HepG2 (cell line): ENCODE measurements around the gene ZNF277. TPM values are rescaled to one million over a fixed set of nuclear protein-coding genes. Genes with fewer than 3 reads are reported as not detected.

ENCODE experiments used
- EEA1 ChIP-seq: sonication (generic); formaldehyde crosslinking; IDR thresholded peaks from 2 replicates; pipeline ENCODE4 v1.5.1; 2020; ENCODE audit warnings: mild to moderate bottlenecking, missing genetic modification reagents, borderline replicate concordance
- EP300 ChIP-seq, 3 experiments: sonication (generic) in 1 of 3; formaldehyde crosslinking in 1 of 3; IDR thresholded peaks; 2 replicates each; pipeline versions ENCODE4 v1.5.1 to v1.6.1; 2011 to 2020; ENCODE audit warnings: low read depth in 2 of 3, low read length in 2 of 3, borderline replicate concordance in 1 of 3, improper control_type of control experiment in 1 of 3, mild to moderate bottlenecking in 1 of 3, missing genetic modification reagents in 1 of 3, moderate library complexity in 1 of 3
- GABPB1 ChIP-seq: IDR thresholded peaks from 2 replicates; pipeline ENCODE4 v1.6.1; 2016; ENCODE audit warnings: mild to moderate bottlenecking, missing genetic modification reagents, moderate library complexity, missing compliant biosample characterization
- JUN ChIP-seq: sonication (generic); formaldehyde crosslinking; IDR thresholded peaks from 2 replicates; pipeline ENCODE4 v1.4.0; 2020; ENCODE audit warnings: mild to moderate bottlenecking, missing genetic modification reagents
- MAF1 ChIP-seq: sonication (generic); formaldehyde crosslinking; IDR thresholded peaks from 2 replicates; pipeline ENCODE4 v1.5.0; 2020; ENCODE audit warnings: missing genetic modification reagents, borderline replicate concordance
- RXRB ChIP-seq: IDR thresholded peaks from 2 replicates; pipeline ENCODE4 v1.6.1; 2016; ENCODE audit warnings: borderline replicate concordance, missing genetic modification reagents, missing compliant biosample characterization
- SMAD3 ChIP-seq: sonication (generic); formaldehyde crosslinking; IDR thresholded peaks from 2 replicates; pipeline ENCODE4 v1.4.0; 2020; ENCODE audit warnings: missing genetic modification reagents
- SMAD9 ChIP-seq: sonication (generic); formaldehyde crosslinking; IDR thresholded peaks from 2 replicates; pipeline ENCODE4 v1.5.1; 2020; ENCODE audit warnings: mild to moderate bottlenecking, missing genetic modification reagents
- THAP11 ChIP-seq: IDR thresholded peaks from 2 replicates; pipeline ENCODE4 v1.6.1; 2016; ENCODE audit warnings: missing biosample characterization, missing genetic modification reagents
- XRCC5 ChIP-seq: fragments of 200-400 bp; formaldehyde crosslinking; optimal IDR thresholded peaks from 2 replicates; pipeline ENCODE3; 2017; ENCODE audit warnings: mild to moderate bottlenecking, low read length
- ZFP90 ChIP-seq: sonication (generic); formaldehyde crosslinking; IDR thresholded peaks from 2 replicates; pipeline ENCODE4 v1.8.0; 2022; ENCODE audit warnings: missing genetic modification reagents, mild to moderate bottlenecking, inconsistent platforms, borderline replicate concordance
- ZFX ChIP-seq: sonication (generic); formaldehyde crosslinking; IDR thresholded peaks from 2 replicates; pipeline ENCODE4 v1.4.0; 2020; ENCODE audit warnings: mild to moderate bottlenecking, low read depth, missing genetic modification reagents, moderate library complexity
- ZKSCAN8 ChIP-seq: IDR thresholded peaks from 2 replicates; pipeline ENCODE4 v1.6.1; 2016; ENCODE audit warnings: borderline replicate concordance, missing genetic modification reagents, missing compliant biosample characterization
- ZNF441 ChIP-seq: sonication (generic); formaldehyde crosslinking; IDR thresholded peaks from 2 replicates; pipeline ENCODE4 v1.7.0; 2021; ENCODE audit warnings: missing genetic modification reagents, borderline replicate concordance
- ZNF720 ChIP-seq: sonication (generic); formaldehyde crosslinking; IDR thresholded peaks from 2 replicates; pipeline ENCODE4 v1.4.0; 2020; ENCODE audit warnings: missing genetic modification reagents
- ZNF777 ChIP-seq: sonication (generic); formaldehyde crosslinking; IDR thresholded peaks from 2 replicates; pipeline ENCODE4 v1.4.0; 2020; ENCODE audit warnings: missing genetic modification reagents
- ZNF788 ChIP-seq: sonication (generic); formaldehyde crosslinking; IDR thresholded peaks from 2 replicates; pipeline ENCODE4 v1.5.0; 2020; ENCODE audit warnings: mild to moderate bottlenecking, missing genetic modification reagents, borderline replicate concordance
- polyA plus RNA-seq, 8 experiments: library from polyadenylated mRNA; depleted of rRNA in 3 of 8; stranded (reverse) in 7 of 8; unstranded in 1 of 8; fragments of >200 nt; fragmentation: Illumina TruSeq in 4 of 8; extraction: Trizol in 4 of 8; gene quantifications; 2 replicates each; pipeline versions ENCODE4 v1.2.1 to v1.2.3, GENCODE V29; 2011 to 2016; ENCODE audit warnings: low read depth in 4 of 8, missing spikeins in 1 of 8, mixed read lengths in 1 of 8; ENCODE audit not compliant: insufficient read depth in 1 of 8
- total RNA-seq, 5 experiments: library from RNA; depleted of rRNA; stranded (reverse); fragments of >200 nt; fragmentation: Illumina TruSeq; extraction: Trizol; gene quantifications; 2 replicates each; pipeline ENCODE4 v1.2.3, GENCODE V29; 2016; ENCODE audit warnings: low read depth in 1 of 5
- TF ChIP-seq, protein P1 (sequence below): sonication (generic); formaldehyde crosslinking; IDR thresholded peaks from 2 replicates; pipeline ENCODE4; 2020; ENCODE audit warnings: missing genetic modification reagents, mild to moderate bottlenecking, borderline replicate concordance
- TF ChIP-seq, protein P2 (sequence below): IDR thresholded peaks from 2 replicates; pipeline ENCODE4 v1.6.1; 2016
- TF ChIP-seq, protein P3 (sequence below): sonication (generic); formaldehyde crosslinking; IDR thresholded peaks from 2 replicates; pipeline ENCODE4 v1.8.1; 2023; ENCODE audit warnings: missing genetic modification reagents, inconsistent platforms, borderline replicate concordance
- TF ChIP-seq, protein P4 (sequence below): sonication (generic); formaldehyde crosslinking; IDR thresholded peaks from 2 replicates; pipeline ENCODE4 v1.8.1; 2023; ENCODE audit warnings: mild to moderate bottlenecking, moderate library complexity, missing genetic modification reagents
- TF ChIP-seq, protein P5 (sequence below): sonication (generic); formaldehyde crosslinking; IDR thresholded peaks from 2 replicates; pipeline ENCODE4 v1.5.0; 2020; ENCODE audit warnings: missing genetic modification reagents, mild to moderate bottlenecking, borderline replicate concordance

ZNF277 gene
- total and polyA plus RNA-seq, 2 of the 13 experiments (the other 11 are each of a cell fraction or from before 2014, with no cell fraction given): 29.1 to 30.1 TPM

DNA sequence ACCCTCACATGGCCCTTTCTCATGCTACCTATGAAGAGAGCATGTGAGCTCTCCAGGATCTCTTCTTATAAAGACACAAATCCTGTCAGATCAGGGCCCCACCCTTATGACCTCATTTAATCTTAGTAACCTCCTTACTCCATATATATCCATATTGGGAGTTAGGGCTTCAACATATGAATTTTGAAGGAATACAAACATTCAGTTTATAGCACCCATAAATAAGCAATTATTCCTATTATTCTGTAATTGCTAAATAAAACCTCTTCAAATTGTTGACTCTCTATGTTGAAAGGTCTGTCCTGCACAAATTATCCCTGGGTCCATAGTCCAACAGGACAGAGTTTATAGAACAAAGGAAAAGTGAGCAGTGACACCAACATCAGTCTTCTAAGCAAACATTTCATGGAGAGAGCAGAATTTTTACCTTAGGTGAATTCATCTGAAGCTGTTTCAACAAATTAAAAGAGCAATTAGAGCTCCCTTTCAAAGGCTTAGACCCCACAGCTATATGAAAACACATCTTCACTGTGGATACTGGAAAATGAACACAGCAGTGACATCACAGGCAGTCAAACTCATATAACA lies 12.5 kb upstream of the ZNF277 start (continued):
- TF ChIP-seq, protein P1, sequence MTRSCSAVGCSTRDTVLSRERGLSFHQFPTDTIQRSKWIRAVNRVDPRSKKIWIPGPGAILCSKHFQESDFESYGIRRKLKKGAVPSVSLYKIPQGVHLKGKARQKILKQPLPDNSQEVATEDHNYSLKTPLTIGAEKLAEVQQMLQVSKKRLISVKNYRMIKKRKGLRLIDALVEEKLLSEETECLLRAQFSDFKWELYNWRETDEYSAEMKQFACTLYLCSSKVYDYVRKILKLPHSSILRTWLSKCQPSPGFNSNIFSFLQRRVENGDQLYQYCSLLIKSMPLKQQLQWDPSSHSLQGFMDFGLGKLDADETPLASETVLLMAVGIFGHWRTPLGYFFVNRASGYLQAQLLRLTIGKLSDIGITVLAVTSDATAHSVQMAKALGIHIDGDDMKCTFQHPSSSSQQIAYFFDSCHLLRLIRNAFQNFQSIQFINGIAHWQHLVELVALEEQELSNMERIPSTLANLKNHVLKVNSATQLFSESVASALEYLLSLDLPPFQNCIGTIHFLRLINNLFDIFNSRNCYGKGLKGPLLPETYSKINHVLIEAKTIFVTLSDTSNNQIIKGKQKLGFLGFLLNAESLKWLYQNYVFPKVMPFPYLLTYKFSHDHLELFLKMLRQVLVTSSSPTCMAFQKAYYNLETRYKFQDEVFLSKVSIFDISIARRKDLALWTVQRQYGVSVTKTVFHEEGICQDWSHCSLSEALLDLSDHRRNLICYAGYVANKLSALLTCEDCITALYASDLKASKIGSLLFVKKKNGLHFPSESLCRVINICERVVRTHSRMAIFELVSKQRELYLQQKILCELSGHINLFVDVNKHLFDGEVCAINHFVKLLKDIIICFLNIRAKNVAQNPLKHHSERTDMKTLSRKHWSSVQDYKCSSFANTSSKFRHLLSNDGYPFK (CRISPR knock-in tag): no peak
- TF ChIP-seq ZNF777 (CRISPR knock-in tag) (no peak), MAF1 (no peak), SMAD3 (CRISPR knock-in tag) (peak; percentile 76), GABPB1 (CRISPR knock-in tag) (no peak), EP300 (IDR thresholded peaks at IDR 0.05; ENCODE audit: low read depth in 2 of 2, low read length in 2 of 2) (peak; percentile 22 to 91; a peak in 2 of 4 replicates), EP300 (CRISPR knock-in tag; IDR thresholded peaks at IDR 0.05; ENCODE audit: borderline replicate concordance) (peak; percentile 47; the same call in 1 of the 2 replicates), ZNF788 (no peak), ZFP90 (CRISPR knock-in tag) (no peak), ZFX (no peak), THAP11 (CRISPR knock-in tag) (peak; percentile 60; the same call in 1 of the 2 replicates), EEA1 (CRISPR knock-in tag) (no peak), SMAD9 (CRISPR knock-in tag) (no peak), RXRB (CRISPR knock-in tag) (peak; percentile 83), ZNF441 (0 out of 2 replicates have a peak, but pooled peaks have one; percentile 25), ZNF720 (CRISPR knock-in tag) (no peak), ZKSCAN8 (CRISPR knock-in tag) (peak; percentile 53; the same call in 1 of the 2 replicates), XRCC5 (no peak), JUN (CRISPR knock-in tag) (peak; percentile 58)
- TF ChIP-seq, protein P2, sequence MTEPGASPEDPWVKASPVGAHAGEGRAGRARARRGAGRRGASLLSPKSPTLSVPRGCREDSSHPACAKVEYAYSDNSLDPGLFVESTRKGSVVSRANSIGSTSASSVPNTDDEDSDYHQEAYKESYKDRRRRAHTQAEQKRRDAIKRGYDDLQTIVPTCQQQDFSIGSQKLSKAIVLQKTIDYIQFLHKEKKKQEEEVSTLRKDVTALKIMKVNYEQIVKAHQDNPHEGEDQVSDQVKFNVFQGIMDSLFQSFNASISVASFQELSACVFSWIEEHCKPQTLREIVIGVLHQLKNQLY: peak; percentile 62; the same call in 1 of the 2 replicates
- TF ChIP-seq, protein P3, sequence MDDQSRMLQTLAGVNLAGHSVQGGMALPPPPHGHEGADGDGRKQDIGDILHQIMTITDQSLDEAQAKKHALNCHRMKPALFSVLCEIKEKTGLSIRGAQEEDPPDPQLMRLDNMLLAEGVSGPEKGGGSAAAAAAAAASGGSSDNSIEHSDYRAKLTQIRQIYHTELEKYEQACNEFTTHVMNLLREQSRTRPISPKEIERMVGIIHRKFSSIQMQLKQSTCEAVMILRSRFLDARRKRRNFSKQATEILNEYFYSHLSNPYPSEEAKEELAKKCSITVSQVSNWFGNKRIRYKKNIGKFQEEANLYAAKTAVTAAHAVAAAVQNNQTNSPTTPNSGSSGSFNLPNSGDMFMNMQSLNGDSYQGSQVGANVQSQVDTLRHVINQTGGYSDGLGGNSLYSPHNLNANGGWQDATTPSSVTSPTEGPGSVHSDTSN: no peak
- TF ChIP-seq, protein P4, sequence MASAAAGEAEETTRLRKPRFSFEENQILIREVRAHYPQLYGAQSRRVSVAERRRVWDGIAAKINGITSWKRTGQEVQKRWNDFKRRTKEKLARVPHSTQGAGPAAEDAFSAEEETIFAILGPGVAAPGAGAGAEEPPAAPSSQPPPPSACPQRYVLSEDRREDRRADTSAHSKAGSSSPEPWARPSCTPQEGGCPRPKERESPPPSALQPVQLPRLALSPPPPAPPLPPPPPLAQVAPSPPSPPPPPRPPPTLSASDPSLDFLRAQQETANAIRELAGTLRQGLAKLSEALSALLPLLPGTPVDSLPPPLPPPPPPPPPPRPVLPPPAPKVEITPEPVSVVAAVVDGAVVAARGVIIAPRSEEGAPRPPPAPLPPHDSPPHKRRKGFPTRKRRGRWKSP: no peak; the same call in 1 of the 2 replicates
- TF ChIP-seq, protein P5, sequence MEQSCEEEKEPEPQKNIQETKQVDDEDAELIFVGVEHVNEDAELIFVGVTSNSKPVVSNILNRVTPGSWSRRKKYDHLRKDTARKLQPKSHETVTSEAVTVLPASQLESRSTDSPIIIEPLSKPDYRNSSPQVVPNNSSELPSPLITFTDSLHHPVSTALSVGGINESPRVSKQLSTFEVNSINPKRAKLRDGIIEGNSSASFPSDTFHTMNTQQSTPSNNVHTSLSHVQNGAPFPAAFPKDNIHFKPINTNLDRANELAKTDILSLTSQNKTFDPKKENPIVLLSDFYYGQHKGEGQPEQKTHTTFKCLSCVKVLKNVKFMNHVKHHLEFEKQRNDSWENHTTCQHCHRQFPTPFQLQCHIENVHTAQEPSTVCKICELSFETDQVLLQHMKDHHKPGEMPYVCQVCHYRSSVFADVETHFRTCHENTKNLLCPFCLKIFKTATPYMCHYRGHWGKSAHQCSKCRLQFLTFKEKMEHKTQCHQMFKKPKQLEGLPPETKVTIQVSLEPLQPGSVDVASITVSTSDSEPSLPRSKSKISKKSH (CRISPR knock-in tag): no peak
